Breast epithelium (tissue), 4 donors: Measurements from ENCODE around the gene PCDHB16. TPM values are rescaled to one million over a fixed set of nuclear protein-coding genes. Genes with fewer than 3 reads are reported as not detected.
"Not testable (repeated sequence)": the region's sequence is repeated elsewhere in the genome, so short reads cannot be mapped to it uniquely, and the experiment has no call there.

Experiments used
- DNase-seq, 2 donors: peaks; one replicate each; pipeline ENCODE4 v3.0.0-alpha.2; 2019; ENCODE audit warnings: low spot score in 2 of 2
- H3K27ac ChIP-seq, 2 donors: fragments of 200-600 bp; sonication (generic) in 1 of 2; one replicate each; pipeline ENCODE4 v1.5.1; 2016 to 2019; ENCODE audit warnings: mild to moderate bottlenecking in 1 of 2
- H3K27me3 ChIP-seq, 2 donors: fragments of 200-600 bp; sonication (generic) in 1 of 2; one replicate each; pipeline versions ENCODE4 v1.5.1 to v1.6.0; 2017 to 2019; ENCODE audit warnings: control low read depth in 1 of 2, mild to moderate bottlenecking in 1 of 2
- H3K36me3 ChIP-seq: fragments of 200-600 bp; one replicate; pipeline ENCODE4 v1.5.1; 2019
- H3K4me1 ChIP-seq, 2 donors: fragments of 200-600 bp; sonication (generic); one replicate each; pipeline ENCODE4 v1.5.1; 2016 to 2019; ENCODE audit warnings: control low read depth in 1 of 2
- H3K4me3 ChIP-seq, 3 donors: fragments of 200-600 bp; sonication (generic); 1 replicate in 2 of 3; 2 replicates in 1 of 3; pipeline ENCODE4 v1.5.1; 2016 to 2019; ENCODE audit warnings: mild to moderate bottlenecking in 3 of 3, moderate library complexity in 2 of 3
- H3K9me3 ChIP-seq, 2 donors: fragments of 200-600 bp; sonication (generic) in 1 of 2; one replicate each; pipeline ENCODE4 v1.5.1; 2016 to 2019; ENCODE audit warnings: control low read depth in 1 of 2
- POLR2A ChIP-seq: fragments of 450-650 bp; IDR thresholded peaks from one replicate; pipeline ENCODE4 v1.6.1; 2016; ENCODE audit warnings: antibody characterized with exemption, mild to moderate bottlenecking, moderate library complexity
- POLR2AphosphoS5 ChIP-seq, 3 donors: sonication (generic); formaldehyde crosslinking; IDR thresholded peaks; one replicate each; pipeline ENCODE4 v1.6.1; 2017; ENCODE audit warnings: antibody characterized with exemption in 3 of 3
- intact Hi-C: fragments of 100-400 bp; cut with DNase I; formaldehyde crosslinking; loops from one replicate; pipeline ENCODE4 v1.15.1; 2023; ENCODE audit warnings: low total_unique reads
- total RNA-seq, 3 donors: library from RNA; depleted of rRNA; stranded (reverse); fragments of >200 nt; gene quantifications; one replicate each; pipeline ENCODE4 v1.1.0, GENCODE V29; 2016
- TF ChIP-seq, protein P1 (sequence below), 3 donors: fragments of 450-650 bp; IDR thresholded peaks; one replicate each; pipeline ENCODE4 v1.5.1; 2016 to 2017; ENCODE audit warnings: antibody characterized with exemption in 3 of 3, mild to moderate bottlenecking in 3 of 3, moderate library complexity in 3 of 3

The PCDHB16 gene
- total RNA-seq = 10 to 100 TPM in 1 of 3 donors, 1 to 10 TPM in 2; 4.3 to 11.8 (median 6.3) TPM

DNA sequence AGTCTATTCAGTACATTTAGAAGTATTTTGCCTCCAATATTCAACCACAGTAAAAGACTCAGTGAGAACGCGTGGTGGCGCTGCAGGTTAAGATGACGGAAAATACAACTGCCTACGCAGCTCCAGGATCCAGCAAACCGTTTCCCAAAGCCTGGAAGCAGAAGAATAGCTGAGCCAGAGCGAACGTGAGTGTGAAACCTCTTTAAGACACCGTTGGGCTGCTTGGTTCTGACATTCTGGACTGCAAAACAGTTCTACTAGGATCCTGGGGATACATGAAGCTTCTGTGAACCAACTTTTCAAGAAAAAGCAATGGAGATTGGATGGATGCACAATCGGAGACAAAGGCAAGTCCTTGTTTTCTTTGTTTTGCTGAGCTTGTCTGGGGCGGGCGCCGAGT lies at the start of gene PCDHB16:
Gene PCDHB16, plus strand, starts transcription at position 140 of the 400 bp plus-strand sequence. Its CDS starts 173 bp downstream, at position 313.
- Histone ChIP-seq H3K4me1 (no peaks in the 10 kb centered on the region), H3K27me3 (no peaks in the 10 kb centered on the region), H3K36me3 (no peaks in the 10 kb centered on the region), H3K9me3 (peaks cover 62 to 72% of the 10 kb centered on the region in 2 donors), H3K4me3 (peak within 1 kb of the TSS; percentile 36 to 61 (median 49)), H3K27ac (peak within 1 kb of the TSS; percentile 37 to 62)
- no peak for DNase-seq
- TF ChIP-seq, protein P1, sequence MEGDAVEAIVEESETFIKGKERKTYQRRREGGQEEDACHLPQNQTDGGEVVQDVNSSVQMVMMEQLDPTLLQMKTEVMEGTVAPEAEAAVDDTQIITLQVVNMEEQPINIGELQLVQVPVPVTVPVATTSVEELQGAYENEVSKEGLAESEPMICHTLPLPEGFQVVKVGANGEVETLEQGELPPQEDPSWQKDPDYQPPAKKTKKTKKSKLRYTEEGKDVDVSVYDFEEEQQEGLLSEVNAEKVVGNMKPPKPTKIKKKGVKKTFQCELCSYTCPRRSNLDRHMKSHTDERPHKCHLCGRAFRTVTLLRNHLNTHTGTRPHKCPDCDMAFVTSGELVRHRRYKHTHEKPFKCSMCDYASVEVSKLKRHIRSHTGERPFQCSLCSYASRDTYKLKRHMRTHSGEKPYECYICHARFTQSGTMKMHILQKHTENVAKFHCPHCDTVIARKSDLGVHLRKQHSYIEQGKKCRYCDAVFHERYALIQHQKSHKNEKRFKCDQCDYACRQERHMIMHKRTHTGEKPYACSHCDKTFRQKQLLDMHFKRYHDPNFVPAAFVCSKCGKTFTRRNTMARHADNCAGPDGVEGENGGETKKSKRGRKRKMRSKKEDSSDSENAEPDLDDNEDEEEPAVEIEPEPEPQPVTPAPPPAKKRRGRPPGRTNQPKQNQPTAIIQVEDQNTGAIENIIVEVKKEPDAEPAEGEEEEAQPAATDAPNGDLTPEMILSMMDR (IDR thresholded peaks at IDR 0.05) = peak in 2 of 3 donors; percentile 21 to 33
- TF ChIP-seq POLR2AphosphoS5 (IDR thresholded peaks at IDR 0.05) (no peak), POLR2A (no peak)
- intact Hi-C loops = no loop called here

DNA sequence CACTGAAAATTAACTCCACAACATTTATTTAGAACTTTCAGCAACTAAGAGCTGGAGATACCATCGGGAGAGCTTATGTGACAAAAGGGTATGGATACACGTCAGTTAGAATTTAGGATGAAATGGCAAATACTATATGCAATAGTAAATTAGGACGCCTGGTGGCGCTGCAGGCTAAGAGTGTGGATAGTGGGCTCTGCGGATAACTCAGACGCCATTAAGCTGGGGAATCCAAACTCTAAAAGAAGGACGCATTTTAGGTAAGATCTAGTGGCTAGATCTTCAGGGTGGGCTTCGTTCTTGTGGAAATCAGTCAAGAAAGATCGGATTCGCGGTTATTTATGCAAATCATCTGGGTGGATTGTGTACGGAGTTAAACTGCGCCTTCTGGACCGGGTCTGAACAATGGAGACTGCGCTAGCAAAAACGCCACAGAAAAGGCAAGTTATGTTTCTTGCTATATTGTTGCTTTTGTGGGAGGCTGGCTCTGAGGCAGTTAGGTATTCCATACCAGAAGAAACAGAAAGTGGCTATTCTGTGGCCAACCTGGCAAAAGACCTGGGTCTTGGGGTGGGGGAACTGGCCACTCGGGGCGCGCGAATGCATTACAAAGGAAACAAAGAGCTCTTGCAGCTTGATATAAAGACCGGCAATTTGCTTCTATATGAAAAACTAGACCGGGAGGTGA lies 47.0 kb upstream of the PCDHB16 start, which contains the start of gene PCDHB5:
Gene PCDHB5, plus strand, starts transcription at position 177 of the 688 bp plus-strand sequence. Its CDS starts 229 bp downstream, at position 406.
- Histone ChIP-seq H3K27me3 (no peaks in the 10 kb centered on the region), H3K4me1 (no peaks in the 10 kb centered on the region), H3K27ac (no peak within 1 kb of the TSS), H3K36me3 (no peaks in the 10 kb centered on the region), H3K4me3 (peak within 1 kb of the TSS; percentile 29 to 56 (median 41)), H3K9me3 (peaks cover 53 to 87% of the 10 kb centered on the region in 2 donors)
- TF ChIP-seq POLR2AphosphoS5 (IDR thresholded peaks at IDR 0.05) (no peak), POLR2A (no peak)
- TF ChIP-seq, protein P1 (IDR thresholded peaks at IDR 0.05) = peak in 1 of 3 donors; percentile 22
- intact Hi-C loops = no loop called here
- no peak for DNase-seq

DNA sequence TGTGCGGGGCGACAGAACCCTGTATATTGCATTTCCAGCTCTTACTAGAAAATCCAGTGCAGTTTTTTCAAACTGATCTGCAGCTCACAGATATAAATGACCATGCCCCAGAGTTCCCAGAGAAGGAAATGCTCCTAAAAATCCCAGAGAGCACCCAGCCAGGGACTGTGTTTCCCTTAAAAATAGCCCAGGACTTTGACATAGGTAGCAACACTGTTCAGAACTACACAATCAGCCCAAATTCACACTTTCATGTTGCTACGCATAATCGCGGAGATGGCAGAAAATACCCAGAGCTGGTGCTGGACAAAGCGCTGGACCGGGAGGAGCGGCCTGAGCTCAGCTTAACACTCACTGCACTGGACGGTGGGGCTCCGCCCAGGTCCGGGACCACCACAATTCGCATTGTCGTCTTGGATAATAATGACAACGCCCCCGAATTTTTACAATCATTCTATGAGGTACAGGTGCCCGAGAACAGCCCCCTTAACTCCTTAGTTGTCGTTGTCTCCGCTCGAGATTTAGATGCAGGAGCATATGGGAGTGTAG lies 46.4 kb upstream of the PCDHB16 start:
- H3K27ac ChIP-seq = no peak overlapping the region

DNA sequence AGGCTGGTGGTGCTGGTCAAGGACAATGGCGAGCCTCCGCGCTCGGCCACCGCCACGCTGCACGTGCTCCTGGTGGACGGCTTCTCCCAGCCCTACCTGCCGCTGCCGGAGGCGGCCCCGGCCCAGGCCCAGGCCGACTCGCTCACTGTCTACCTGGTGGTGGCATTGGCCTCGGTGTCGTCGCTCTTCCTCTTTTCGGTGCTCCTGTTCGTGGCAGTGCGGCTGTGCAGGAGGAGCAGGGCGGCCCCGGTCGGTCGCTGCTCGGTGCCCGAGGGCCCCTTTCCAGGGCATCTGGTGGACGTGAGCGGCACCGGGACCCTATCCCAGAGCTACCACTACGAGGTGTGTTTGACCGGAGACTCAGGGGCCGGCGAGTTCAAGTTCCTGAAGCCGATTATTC lies 44.8 kb upstream of the PCDHB16 start:
- H3K27me3 ChIP-seq, H3K36me3 ChIP-seq, H3K4me3 ChIP-seq, H3K4me1 ChIP-seq, DNase-seq, H3K27ac ChIP-seq, intact Hi-C loops: not testable (repeated sequence)
- peaks cover 58 to 98% of the 10 kb centered on the region in 2 donors for H3K9me3 ChIP-seq

More for the DNA sequence above, 46.4 kb upstream of the PCDHB16 start:
- peak overlapping the region; percentile 29 to 56 (median 41) for H3K4me3 ChIP-seq
- intact Hi-C loops = no loop called here
- H3K36me3 ChIP-seq = no peaks in the 10 kb centered on the region
- TF ChIP-seq, protein P1 (IDR thresholded peaks at IDR 0.05) = no peak
- TF ChIP-seq POLR2AphosphoS5 (IDR thresholded peaks at IDR 0.05) = no peak
- no peak for TF ChIP-seq POLR2A
- DNase-seq = no peak
- peaks cover 53 to 86% of the 10 kb centered on the region in 2 donors for H3K9me3 ChIP-seq
- no peaks in the 10 kb centered on the region for H3K4me1 ChIP-seq
- no peaks in the 10 kb centered on the region for H3K27me3 ChIP-seq

DNA sequence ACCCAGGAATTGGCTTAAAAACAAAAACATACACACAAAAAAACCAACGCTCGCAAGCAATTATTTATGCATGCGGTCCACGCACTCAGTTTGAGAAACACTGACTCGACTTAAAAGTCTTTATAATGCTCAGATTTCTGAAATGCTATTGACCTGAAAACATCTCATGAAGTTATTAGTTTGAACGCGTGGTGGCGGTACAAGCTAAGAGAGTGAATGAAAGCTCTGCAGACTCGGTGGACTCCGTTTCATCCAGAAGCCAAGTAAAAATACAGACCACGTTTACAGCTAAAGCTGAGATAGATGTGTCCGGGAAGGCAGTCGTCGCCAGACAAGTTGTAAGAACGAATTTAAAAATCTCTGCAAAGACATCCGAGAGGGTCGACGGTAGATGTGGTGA lies 32.4 kb upstream of the PCDHB16 start, which contains the start of gene PCDHB6:
Gene PCDHB6, plus strand, starts transcription at position 246 of the 400 bp plus-strand sequence. CDS start 201 bp downstream, outside the sequence.
- Histone ChIP-seq H3K4me3 (peak within 1 kb of the TSS in 2 of 3 donors; percentile 7 to 51), H3K27ac (no peak within 1 kb of the TSS), H3K4me1 (no peaks in the 10 kb centered on the region), H3K9me3 (peaks cover 43 to 100% of the 10 kb centered on the region in 2 donors), H3K36me3 (no peaks in the 10 kb centered on the region), H3K27me3 (no peaks in the 10 kb centered on the region)
- no peak for DNase-seq
- intact Hi-C loops = no loop called here
- TF ChIP-seq POLR2A (no peak), POLR2AphosphoS5 (IDR thresholded peaks at IDR 0.05) (no peak)
- TF ChIP-seq, protein P1 (IDR thresholded peaks at IDR 0.05) = no peak
